ENCODE data around the gene PLOD2.

The PLOD2 gene

GRCh38 chr3:146166415-146166821, 5.4 kb upstream of the PLOD2 start:
- no peak for DNase-seq (ENCODE audit: low read depth in 3 of 3)

GRCh38 chr3:146165877-146166276, 4.9 kb upstream of the PLOD2 start:
- no peak for DNase-seq (ENCODE audit: low read depth in 3 of 3)

GRCh38 chr3:146164971-146165769, 4.2 kb upstream of the PLOD2 start:
- DNase-seq (ENCODE audit: low read depth in 3 of 3) = no peak

- no peak for DNase-seq (ENCODE audit: low read depth in 3 of 3)
Observed at GRCh38 chr3:146164506-146164905, 3.5 kb upstream of the PLOD2 start.

- no peak for DNase-seq (ENCODE audit: low read depth in 3 of 3)
Observed at GRCh38 chr3:146164071-146164470, 3.1 kb upstream of the PLOD2 start.

GRCh38 chr3:146163584-146163983, 2.6 kb upstream of the PLOD2 start:
- no peak for DNase-seq (ENCODE audit: low read depth in 3 of 3)

GRCh38 chr3:146162561-146162960, 1.6 kb upstream of the PLOD2 start:
- no peak for DNase-seq (ENCODE audit: low read depth in 3 of 3)

GRCh38 chr3:146161663-146162002, 649 bp upstream of the PLOD2 start:
- DNase-seq (ENCODE audit: low read depth in 3 of 3) = no peak

GRCh38 chr3:146160321-146160963, 542 bp downstream of the PLOD2 start:
- DNase-seq (ENCODE audit: low read depth in 3 of 3) = peak in 1 of 3 experiments; percentile 1

GRCh38 chr3:146159616-146160320, 1.2 kb downstream of the PLOD2 start:
- DNase-seq (ENCODE audit: low read depth in 3 of 3) = no peak

GRCh38 chr3:146159037-146159436, 1.9 kb downstream of the PLOD2 start:
- DNase-seq (ENCODE audit: low read depth in 3 of 3) = no peak

- DNase-seq (ENCODE audit: low read depth in 3 of 3) = no peak
Observed at GRCh38 chr3:146157325-146158060, 3.5 kb downstream of the PLOD2 start.

- no peak for DNase-seq (ENCODE audit: low read depth in 3 of 3)
Observed at GRCh38 chr3:146156666-146157314, 4.2 kb downstream of the PLOD2 start.

- DNase-seq (ENCODE audit: low read depth in 3 of 3) = no peak
Observed at GRCh38 chr3:146156095-146156494, 4.9 kb downstream of the PLOD2 start.

GRCh38 chr3:146154995-146155394, 6.0 kb downstream of the PLOD2 start:
- DNase-seq (ENCODE audit: low read depth in 3 of 3) = no peak

- no peak for DNase-seq (ENCODE audit: low read depth in 3 of 3)
Observed at GRCh38 chr3:146154316-146154715, 6.7 kb downstream of the PLOD2 start.

GRCh38 chr3:146153429-146153828, 7.6 kb downstream of the PLOD2 start:
- DNase-seq (ENCODE audit: low read depth in 3 of 3) = no peak

GRCh38 chr3:146152834-146153233, 8.2 kb downstream of the PLOD2 start:
- DNase-seq (ENCODE audit: low read depth in 3 of 3) = no peak

GRCh38 chr3:146148468-146148931, 12.5 kb downstream of the PLOD2 start:
- no peak for DNase-seq (ENCODE audit: low read depth in 3 of 3)

GRCh38 chr3:146145642-146146041, 15.3 kb downstream of the PLOD2 start:
- no peak for DNase-seq (ENCODE audit: low read depth in 3 of 3)

- no peak for DNase-seq (ENCODE audit: low read depth in 3 of 3)
Observed at GRCh38 chr3:146142757-146143156, 18.2 kb downstream of the PLOD2 start.
